GM12891 (cell line): Measurements from ENCODE around the gene CAMTA1.

ENCODE experiments used
- POLR2A ChIP-seq: IDR thresholded peaks from 2 replicates; pipeline ENCODE4 v1.6.1; 2011; ENCODE audit warnings: low read depth, low read length, control low read depth
- SPI1 ChIP-seq: IDR thresholded peaks from 2 replicates; pipeline ENCODE4 v1.6.1; 2011; ENCODE audit warnings: low read depth, low read length, control low read depth
- TAF1 ChIP-seq: IDR thresholded peaks from 2 replicates; pipeline ENCODE4 v1.6.1; 2011; ENCODE audit warnings: low read depth, low read length, control low read depth

DNA sequence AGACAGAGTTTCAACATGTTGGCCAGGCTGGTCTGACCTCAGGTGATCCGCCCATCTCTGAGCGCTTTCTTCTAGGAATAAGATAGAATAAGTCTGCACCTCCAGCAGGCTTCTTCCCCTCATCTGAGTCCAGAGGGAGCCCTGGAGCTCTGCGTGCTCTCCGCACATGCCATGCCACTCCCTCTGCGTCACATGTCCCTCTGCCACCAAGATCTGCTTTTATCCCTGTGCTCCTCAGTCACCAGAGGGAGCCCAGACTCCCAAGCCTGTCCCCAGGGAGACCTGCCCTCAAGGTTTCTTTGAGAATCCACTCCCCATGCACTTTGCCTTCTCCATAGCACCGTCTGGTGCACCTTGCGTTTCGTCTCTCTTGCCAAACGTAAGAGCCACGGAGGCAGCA is 213.0 kb downstream of the CAMTA1 start:
- TF ChIP-seq POLR2A (no peak), TAF1 (no peak), SPI1 (no peak)
